RWPE2 (cell line): ENCODE results near the gene MTG1.

Experiments
- ATAC-seq: fragments of 200-7000 bp; cut with Tn5 transposase; 3 replicates; pipeline ENCODE4 v1.9.1; 2021; ENCODE audit warnings: low read depth
- DNase-seq: peaks from one replicate; pipeline ENCODE4 v3.0.0-alpha.2; 2020; ENCODE audit warnings: low spot score
- H3K27ac ChIP-seq: fragments of 450-650 bp; 2 replicates; pipeline ENCODE4 v1.5.1; 2017; ENCODE audit warnings: mild to moderate bottlenecking; ENCODE audit not compliant: poor library complexity, severe bottlenecking
- H3K27me3 ChIP-seq: fragments of 250-450 bp; sonication (Bioruptor Pico); 2 replicates; pipeline ENCODE4 v1.5.1; 2021; ENCODE audit warnings: mild to moderate bottlenecking, moderate library complexity; ENCODE audit not compliant: insufficient read depth, poor library complexity, severe bottlenecking
- H3K36me3 ChIP-seq: fragments of 250-450 bp; sonication (Bioruptor Pico); 2 replicates; pipeline ENCODE4 v1.5.1; 2020; ENCODE audit warnings: low read depth, mild to moderate bottlenecking, moderate library complexity
- H3K4me1 ChIP-seq: fragments of 250-450 bp; sonication (Bioruptor Pico); 2 replicates; pipeline ENCODE4 v1.5.1; 2021; ENCODE audit warnings: mild to moderate bottlenecking, moderate library complexity; ENCODE audit not compliant: insufficient read depth, poor library complexity, severe bottlenecking
- H3K4me3 ChIP-seq: fragments of 250-450 bp; sonication (Bioruptor Pico); 2 replicates; pipeline ENCODE4 v1.5.1; 2021; ENCODE audit warnings: mild to moderate bottlenecking, moderate library complexity; ENCODE audit not compliant: severe bottlenecking
- H3K9me3 ChIP-seq: fragments of 250-450 bp; sonication (Bioruptor Pico); 2 replicates; pipeline ENCODE4 v1.5.1; 2021; ENCODE audit warnings: mild to moderate bottlenecking, moderate library complexity; ENCODE audit not compliant: severe bottlenecking
- TF ChIP-seq, protein P1 (sequence below): fragments of 450-650 bp; IDR thresholded peaks from one replicate; pipeline ENCODE4 v1.5.1; 2017; ENCODE audit warnings: mild to moderate bottlenecking, moderate library complexity; ENCODE audit not compliant: poor library complexity, severe bottlenecking

MTG1 gene

DNA sequence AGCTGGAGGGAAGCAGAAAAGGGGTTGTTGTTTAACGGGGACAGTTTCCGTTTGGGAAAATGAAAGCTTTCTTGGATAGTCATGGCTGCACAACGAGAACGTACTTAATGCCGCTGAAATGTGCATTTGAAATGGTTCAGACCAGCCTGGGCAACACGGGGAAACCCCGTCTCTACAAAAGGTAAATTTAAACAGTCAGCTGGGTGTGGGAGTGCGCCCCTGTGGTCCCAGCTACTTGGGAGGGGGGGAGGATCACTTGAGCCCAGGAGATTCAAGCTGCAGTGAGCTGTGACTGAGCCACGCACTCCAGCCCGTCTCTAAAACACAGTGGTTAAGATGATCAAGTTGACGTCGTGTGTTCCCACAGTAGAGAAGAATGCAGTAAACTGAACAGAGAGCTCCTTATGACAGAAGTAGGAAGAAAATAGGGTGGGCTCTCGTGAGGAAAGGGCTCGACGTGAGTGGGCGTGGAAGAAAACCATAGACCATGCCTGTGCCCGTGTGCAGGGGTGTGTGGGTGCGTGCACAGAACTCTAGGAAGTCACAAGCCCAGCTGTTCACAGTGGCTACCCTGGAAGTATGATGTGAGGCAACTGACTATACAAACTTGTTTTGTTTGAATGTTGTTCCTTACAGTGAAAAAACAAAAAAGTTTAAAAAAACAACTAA, 32.0 kb upstream of the MTG1 start:
- Histone ChIP-seq H3K27ac (no peak overlapping the region), H3K36me3 (peaks cover 34% of the 10 kb centered on the region), H3K4me3 (no peak overlapping the region), H3K4me1 (no peaks in the 10 kb centered on the region), H3K9me3 (no peaks in the 10 kb centered on the region), H3K27me3 (no peaks in the 10 kb centered on the region)
- no peak for DNase-seq
- TF ChIP-seq, protein P1, sequence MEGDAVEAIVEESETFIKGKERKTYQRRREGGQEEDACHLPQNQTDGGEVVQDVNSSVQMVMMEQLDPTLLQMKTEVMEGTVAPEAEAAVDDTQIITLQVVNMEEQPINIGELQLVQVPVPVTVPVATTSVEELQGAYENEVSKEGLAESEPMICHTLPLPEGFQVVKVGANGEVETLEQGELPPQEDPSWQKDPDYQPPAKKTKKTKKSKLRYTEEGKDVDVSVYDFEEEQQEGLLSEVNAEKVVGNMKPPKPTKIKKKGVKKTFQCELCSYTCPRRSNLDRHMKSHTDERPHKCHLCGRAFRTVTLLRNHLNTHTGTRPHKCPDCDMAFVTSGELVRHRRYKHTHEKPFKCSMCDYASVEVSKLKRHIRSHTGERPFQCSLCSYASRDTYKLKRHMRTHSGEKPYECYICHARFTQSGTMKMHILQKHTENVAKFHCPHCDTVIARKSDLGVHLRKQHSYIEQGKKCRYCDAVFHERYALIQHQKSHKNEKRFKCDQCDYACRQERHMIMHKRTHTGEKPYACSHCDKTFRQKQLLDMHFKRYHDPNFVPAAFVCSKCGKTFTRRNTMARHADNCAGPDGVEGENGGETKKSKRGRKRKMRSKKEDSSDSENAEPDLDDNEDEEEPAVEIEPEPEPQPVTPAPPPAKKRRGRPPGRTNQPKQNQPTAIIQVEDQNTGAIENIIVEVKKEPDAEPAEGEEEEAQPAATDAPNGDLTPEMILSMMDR, result no peak
- no peak for ATAC-seq

DNA sequence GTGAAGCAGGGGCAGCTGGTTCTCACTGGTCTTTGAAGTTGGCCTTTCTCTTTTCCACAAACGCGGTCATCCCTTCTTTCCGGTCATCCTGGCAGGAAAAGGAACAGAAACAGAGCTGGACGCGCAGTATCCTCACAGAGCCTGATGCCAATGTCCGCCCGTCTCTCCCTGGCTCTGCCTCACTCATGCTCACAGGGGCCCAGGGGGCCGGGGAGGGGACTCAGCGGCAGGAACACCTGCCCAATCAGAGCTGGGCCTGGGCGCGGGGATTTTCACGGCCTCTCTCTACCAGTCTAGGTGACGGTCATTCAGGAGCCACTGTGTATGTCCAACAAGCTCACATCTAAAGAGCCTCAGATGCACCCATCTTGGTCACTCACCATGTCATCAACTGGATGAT, 31.1 kb upstream of the MTG1 start:
- Histone ChIP-seq H3K36me3 (peaks cover 36% of the 10 kb centered on the region), H3K9me3 (no peaks in the 10 kb centered on the region), H3K27ac (no peak overlapping the region), H3K4me3 (no peak overlapping the region), H3K27me3 (no peaks in the 10 kb centered on the region), H3K4me1 (no peaks in the 10 kb centered on the region)
- TF ChIP-seq, protein P1, result no peak
- no peak for ATAC-seq
- no peak for DNase-seq

DNA sequence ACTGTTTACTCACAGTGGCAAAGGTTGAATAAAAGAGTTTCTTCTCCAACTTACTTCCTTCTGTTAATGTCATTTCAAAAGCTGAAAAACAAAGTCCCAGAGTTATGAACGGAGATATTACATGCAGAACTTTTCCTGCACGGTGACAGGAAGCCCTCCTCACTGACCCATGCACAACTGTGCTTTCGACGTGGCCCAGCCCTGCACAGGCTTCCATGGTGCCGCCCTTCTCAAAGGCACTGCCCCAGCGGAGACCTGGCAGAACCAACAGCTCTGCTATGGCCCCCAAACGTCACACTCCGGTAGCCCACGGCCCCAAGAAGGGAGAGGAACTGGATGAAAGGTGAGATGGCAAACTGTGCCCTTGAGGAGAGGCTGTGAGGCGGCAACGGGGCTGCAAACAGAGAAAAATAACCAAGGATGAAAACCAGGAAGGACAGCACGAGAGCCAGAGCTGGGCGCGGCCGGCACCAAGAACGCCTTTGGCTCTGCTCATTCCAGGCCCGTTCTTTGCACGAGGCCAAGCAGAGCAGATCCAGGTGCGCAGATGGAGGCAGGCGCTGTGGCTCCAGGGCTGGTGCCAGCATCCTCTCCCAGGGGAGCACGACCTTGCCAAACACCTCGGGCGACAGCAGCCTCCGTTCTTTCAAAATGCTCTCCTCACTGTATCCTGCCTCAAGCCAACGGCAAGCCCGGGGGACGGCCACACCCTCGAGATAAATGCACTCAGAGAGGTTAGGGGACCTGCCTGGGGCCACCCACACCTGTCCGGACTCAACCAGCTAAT, 29.1 kb upstream of the MTG1 start:
- Histone ChIP-seq H3K27ac (no peak overlapping the region), H3K36me3 (peaks cover 49% of the 10 kb centered on the region), H3K9me3 (no peaks in the 10 kb centered on the region), H3K4me1 (no peaks in the 10 kb centered on the region), H3K4me3 (no peak overlapping the region), H3K27me3 (no peaks in the 10 kb centered on the region)
- TF ChIP-seq, protein P1, result no peak
- ATAC-seq (no peak), DNase-seq (no peak)

DNA sequence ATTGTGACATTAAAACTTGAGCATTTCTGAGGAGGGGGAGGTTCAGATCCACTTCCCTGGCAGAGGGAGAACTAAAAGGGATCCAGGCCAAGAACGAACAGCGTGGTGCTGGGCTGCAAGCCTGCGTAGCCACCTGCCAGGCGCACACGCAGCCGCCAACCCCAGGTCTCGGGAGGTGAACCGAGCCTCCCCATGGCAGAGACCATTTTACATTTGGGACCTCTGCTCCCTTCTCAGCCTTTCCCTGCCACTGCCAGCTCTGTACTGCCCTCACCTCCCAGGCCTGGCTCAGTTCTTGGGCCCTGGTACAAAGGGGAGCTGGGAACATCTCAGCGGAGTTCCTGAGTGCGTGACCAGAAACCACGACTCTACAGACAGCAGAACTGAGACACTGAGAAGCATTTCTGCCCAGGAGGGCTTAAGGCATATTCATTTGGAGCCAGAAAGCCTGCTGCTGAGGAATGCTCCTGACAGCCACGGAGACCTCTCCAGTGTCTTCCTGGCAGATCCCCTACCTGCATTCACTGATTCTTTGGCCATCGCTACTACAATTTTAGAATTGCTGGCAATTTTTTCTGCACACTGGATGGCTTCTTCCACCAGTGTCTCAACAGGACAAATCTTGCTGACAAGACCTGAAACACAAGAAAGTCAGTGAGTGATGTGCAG, 28.4 kb upstream of the MTG1 start:
- H3K4me3 ChIP-seq, result no peak overlapping the region
- DNase-seq (no peak), ATAC-seq (no peak)
- no peaks in the 10 kb centered on the region for H3K9me3 ChIP-seq
- peaks cover 49% of the 10 kb centered on the region for H3K36me3 ChIP-seq
- TF ChIP-seq, protein P1, result no peak
- H3K27me3 ChIP-seq, result no peaks in the 10 kb centered on the region
- no peak overlapping the region for H3K27ac ChIP-seq
- H3K4me1 ChIP-seq, result no peaks in the 10 kb centered on the region

GRCh38 chr10:133366130-133366478, 27.9 kb upstream of the MTG1 start:
- ATAC-seq (no peak), DNase-seq (no peak)
- Histone ChIP-seq H3K4me3 (no peak overlapping the region), H3K9me3 (no peaks in the 10 kb centered on the region), H3K27me3 (no peaks in the 10 kb centered on the region), H3K27ac (no peak overlapping the region), H3K36me3 (peaks cover 49% of the 10 kb centered on the region), H3K4me1 (no peaks in the 10 kb centered on the region)
- TF ChIP-seq, protein P1, result no peak
